Stimulated activated naive CD8-positive, alpha-beta T cell treated with anti-CD3 and anti-CD28 coated beads, Interleukin-15, Interleukin-2, amounts not matched to agents 100 U/mL and 50 U/mL, for 24 hours (primary cell): ENCODE measurements around the gene PRKCA.

Experiments
- ATAC-seq: fragments of 150-1000 bp; cut with Tn5 transposase; one replicate; pipeline ENCODE4 v1.10.0; 2021
- DNase-seq: peaks from one replicate; pipeline ENCODE4 v3.0.0; 2021

Gene PRKCA

DNA sequence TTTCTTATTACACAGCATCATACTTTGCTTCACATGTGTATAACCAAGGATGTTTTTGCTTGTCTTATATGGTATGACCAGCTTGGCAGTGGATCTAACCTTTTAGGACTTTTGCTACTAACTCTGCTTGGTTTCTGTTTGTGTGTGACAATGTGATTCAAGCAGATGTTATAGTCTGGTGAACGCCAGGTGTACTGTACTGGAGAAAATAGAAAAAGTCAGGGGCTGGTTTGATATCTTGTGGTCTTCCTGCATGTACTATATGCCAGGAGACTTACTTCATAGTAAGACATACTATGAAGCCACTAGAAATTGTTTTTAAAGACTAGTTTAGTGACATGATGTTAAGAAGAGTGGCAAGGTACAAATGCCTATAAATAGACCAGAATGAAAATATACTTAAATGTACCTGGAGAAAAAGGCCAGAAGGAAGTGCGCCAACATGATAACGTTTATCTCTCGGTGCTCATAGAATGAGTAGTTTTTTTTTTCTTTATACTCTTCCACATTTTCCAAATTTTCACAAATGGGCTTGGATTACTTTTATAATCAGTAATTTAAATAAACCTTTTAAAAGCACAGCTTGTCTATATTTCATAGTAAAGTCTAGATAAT, 112.3 kb downstream of the PRKCA start:
- DNase-seq, result no peak
- ATAC-seq, result peak; percentile 50

DNA sequence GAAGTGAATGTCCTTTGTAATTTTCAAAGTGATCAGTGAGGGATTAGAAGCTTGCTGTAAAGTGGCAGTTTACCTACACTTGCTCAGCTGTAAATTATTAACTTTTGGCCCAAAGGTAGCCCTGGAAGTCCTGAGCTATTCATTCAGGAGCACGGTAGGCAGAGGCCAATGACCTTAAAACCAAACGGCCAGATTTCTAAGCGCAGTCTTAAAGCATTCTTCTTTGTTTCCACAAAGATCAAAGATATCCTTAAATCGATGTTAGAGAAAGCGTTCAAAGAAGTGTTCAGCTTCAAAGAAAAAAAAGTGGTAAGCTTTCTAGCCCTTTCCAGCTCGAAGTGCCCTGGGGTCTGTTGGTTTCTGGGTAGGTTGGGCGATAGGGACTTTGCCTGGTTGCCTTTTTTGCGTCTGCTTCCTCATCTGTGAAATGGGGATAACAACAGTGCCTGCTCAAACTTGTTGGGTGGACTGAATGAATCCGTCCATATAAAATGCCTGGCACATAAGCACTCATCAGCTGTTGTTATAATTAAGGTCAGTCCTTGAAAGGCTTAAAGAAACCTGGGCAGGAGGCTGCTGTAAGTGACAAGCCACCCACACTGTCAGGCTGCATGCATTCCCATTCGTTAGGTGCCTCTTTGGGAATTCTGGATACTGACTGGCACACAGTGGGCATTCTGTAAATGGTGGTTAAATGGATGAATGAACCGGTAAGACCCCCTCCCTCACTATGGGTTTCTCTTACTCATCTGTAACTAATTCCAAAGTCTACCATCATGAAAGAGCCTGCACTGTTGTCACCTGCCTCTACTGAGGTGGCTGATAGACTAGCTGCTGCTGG, 113.2 kb downstream of the PRKCA start:
- DNase-seq (no peak), ATAC-seq (no peak)

DNA sequence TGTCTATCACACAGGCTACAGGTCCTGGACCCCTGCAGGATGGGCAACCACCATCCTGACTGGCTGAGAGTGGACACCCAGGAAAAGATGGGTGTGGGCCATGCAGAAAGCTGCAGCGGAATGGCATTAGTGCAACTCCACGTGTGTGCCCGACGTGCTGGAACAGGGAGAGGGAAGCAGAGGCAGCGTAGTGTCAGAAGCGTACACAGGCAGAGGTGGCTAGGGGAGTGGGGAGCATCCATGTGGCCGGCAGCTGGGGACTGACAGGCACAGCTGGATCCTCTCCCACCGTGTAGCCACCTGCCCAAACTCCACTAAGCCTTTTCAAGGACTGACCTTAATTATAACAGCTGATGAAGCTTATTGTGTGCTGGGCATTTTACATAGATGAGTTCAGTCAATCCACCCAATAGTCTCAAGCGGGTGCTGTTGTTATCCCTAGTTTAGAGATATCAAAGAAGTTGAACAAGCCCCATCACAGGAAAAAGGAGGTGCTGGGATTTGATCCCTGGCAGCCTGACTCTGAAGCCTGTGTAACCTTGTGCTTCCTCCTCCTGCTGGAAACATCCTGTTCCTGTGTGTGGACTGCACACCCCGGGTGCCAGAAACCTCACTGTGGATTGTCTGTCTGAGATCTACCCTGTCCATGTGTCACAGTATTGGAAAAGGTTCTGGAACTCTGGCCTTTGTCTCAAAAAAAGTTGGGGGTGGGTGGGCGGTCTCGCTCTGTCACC, 114.0 kb downstream of the PRKCA start:
- ATAC-seq, result no peak
- DNase-seq, result no peak

DNA sequence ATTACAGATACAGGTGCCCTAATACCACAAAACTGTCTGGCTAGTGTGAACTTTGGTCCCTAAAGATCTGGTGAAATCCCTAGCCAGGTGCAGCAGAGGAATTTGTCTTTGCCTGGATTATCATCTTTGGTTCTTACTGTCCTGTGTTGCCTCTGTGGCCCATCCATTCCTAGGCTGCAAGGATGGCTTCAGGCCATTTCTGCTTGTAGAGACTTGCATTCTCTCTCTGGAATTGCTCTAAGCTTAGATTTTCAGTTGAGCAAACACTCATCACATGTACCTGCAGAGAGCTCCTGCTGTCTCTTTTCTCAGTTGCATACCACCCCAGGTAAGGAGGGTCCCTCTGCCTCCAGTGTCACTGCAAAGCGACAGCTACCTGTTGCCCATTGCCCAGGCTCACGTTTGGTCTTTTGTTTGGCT, 114.9 kb downstream of the PRKCA start:
- DNase-seq, result no peak
- ATAC-seq, result no peak

DNA sequence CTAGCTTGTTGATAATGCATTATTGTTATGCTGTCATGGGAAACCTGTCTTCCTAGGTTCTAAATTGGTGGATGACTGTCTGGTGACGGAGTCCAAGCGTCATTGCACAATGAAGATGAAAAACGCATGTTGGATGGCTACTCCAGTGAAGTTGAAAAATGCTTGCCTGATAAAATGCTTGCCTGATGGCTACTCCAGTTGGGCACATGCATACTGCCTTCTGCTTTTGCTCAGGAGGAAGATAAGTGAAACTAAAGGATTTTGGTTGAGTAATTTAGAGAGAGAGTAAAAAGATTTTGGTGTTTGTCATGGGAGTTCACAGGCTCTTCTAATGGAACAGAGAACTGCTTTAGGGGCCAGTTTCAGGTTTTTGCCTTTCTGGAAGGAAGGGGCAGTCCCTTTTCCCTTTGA, 118.6 kb downstream of the PRKCA start:
- DNase-seq (no peak), ATAC-seq (peak; percentile 80)

DNA sequence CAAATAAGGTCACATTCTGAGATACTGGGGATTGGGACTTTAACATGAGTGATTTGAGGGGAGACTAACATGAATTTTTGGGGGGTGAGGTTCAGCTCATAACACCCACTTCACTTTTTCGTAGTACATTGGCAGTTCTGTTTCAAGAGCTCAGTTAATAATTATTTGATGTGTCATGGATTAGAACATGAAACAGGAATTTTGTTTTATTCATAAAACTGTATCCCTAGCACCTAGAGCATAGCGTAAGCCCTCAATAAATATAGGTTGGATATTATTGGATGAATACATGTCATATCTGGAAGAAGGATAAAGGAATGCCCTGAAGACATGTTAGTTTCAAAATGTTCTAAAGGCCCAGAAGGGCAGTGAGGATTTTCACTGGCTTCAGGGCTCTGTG, 119.8 kb downstream of the PRKCA start:
- DNase-seq (no peak), ATAC-seq (no peak)

DNA sequence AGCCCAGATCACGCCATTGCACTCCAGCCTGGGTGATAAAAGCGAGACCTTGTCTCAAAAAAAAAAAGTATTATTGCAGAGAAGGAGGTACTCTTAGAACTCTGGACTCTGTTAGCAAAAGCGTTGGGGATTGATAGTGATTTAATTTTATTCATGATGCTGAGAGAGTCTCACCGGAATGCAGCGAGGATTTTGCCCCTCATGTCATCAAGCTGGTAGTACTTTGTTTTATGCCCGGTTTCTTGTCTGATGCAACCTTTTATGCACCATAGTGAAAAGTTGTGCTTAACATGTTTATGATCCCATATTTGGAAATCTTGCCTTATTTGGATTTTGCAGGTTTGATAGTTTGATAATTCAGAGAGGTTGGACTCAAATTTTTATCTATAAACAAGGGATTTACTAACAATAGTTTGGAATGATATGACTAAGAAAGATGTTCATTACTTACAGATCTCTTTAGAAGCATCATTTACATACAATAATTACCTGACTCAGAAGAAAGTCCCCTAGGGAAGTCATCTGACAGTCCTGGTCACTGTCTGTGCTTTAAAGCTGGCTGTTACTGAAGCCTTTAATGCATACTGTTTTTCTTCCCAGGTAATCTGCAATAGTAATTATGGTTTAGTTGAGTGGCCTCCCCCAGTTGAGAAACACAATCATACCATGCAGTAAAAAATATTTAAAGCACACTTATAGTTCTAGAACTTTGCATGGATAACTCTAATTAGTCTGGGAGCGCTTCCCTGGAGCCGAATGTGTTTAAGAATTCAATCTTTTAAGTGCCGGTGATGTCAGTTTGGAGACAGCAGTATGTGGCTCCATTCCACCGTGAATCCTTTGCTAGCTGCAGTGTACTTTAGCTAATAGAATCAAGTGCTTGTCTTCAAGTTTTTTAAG, 120.9 kb downstream of the PRKCA start:
- no peak for ATAC-seq
- DNase-seq, result no peak

DNA sequence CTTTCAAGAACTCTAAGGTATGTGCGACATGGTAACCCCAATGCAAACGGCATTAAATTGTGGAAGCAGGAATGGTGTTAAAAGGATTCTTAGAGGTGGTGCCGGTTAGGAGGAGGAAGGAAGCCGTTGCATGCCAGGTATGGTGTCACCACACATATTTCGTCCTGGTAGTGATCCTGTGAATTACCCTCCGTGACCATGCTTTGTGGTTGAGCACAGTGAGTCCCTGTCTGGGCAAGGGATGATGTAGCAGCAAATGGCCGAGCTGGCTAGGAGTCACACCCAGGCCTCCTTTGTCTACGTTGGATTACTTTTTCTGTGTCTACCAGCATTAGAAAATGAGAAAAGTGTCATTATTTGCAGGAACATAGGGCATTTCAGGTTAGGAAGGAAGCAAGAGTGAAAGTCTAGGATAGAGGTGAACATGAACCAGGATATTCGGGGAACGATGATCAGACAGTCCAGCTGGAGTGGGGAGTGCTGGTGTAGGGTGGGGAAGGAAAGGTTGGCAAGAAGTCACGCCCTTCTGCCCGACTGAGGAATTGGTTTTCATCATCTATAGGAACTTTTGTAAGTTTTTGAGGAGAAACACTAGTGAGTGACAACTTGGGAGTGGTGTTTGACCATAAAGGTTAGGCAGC, 123.5 kb downstream of the PRKCA start:
- no peak for DNase-seq
- ATAC-seq, result no peak

DNA sequence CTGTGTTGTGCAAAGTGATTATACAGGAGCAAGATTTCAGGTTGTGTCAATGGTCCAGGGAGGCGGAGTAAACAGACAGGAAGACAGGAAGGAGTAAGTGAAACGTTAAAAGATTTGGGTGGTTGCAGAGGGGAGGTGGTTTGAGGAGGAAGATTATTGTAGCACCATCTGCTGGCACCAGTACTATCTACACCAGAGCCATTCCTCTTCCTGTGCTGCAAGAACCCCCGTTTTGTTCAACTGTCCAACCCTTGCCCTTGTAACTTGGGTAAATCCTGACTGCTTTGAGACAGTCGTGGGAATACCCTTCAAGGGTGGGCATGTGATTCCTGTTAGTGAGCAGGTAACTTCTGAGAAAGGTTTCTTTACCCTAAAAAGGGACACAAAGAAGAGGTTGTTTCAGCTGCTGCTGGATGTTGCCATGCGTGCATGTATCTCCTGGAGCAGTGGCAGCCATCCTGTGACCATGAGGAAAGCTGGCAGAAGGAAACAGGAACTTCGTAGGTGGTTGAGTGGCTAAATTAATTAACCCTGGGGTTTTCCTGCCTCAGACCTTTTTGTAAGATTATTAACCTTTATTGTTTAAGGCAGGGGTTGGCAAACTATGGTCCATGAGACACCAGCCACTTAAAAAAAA, 124.1 kb downstream of the PRKCA start:
- peak; percentile 87 for ATAC-seq
- DNase-seq, result peak; percentile 31

DNA sequence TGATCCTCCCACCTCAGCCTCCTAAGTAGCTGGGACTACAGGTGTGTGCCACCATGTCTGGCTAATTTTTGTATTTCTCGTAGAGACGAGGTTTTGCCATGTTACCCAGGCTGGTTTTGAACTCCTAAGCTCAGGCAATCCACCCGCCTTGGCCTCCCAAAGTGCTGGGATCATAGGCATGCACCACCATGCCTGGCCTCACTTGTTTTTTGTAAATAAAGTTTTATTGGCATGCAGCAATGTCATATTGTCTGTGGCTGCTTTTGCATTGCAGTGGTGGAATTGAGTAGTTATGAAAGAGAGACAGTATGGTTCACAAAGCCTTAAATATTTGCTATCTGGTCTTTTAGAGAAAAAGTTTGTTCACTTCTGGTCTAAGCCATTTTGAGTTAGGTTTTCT, 124.7 kb downstream of the PRKCA start:
- no peak for DNase-seq
- no peak for ATAC-seq

DNA sequence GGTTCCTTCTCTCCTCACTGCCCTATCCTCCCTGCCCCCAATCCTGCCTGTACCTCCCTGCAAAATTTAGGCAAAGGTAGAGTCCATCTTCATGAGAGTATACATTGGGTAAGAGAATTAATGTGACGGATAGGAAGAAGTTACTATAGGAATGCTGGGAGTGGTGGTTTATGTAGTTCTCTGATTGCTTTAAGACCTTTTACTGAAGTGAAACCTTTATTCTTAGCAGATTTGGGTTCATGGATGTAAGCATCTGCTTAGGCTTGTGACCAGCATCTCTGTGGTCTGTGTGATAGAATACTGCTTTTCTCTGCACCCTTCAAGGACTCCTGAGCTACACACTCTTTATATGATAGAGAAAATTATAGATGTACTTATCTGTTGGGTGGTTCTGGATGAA, 127.3 kb downstream of the PRKCA start:
- ATAC-seq, result no peak

DNA sequence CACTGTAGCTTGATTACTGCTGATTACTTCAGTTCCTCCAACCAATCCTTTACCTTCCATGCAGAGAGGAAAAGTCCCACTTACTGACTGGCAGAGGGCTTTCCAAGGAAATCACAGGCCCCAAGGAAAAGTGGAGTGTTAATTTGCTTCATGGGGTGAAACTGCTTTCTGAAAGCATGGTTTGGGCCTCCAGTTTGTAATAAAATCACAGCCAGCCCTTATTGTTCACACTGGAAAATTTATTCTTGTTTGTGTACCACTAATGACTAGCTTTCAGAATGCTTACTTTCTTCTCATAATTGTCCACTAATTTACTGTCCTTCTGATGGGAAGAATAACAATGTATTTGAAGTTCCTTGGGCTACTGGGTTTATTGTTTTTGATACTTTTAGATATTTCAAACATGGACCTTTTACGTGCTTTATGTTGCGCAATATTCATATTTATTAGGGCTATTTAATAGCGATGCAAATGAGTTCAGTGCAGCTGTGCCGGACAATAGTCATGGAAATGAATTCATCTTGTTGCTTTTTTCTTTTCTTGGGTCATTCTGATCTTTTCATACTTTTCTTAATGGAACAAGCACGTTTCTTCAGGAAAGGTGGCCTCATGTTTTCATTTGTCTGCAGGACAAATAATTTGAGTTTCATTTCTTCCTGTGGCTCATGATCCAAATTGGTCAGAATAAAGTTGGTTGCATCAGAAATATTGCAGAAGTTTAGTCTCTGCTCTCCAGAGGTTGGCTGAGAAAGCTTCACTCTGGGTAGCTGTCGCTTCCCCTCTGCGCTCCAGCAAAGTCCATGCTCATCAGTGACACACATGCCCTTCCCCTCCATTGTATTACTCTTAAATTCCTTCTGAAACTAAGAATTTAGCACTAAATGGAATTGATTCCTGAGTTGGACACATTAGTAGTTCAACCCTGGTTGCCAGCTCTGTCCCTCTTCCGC, 128.7 kb downstream of the PRKCA start:
- ATAC-seq (no peak), DNase-seq (no peak)

More for the DNA sequence above, 127.3 kb downstream of the PRKCA start:
- DNase-seq, result no peak

DNA sequence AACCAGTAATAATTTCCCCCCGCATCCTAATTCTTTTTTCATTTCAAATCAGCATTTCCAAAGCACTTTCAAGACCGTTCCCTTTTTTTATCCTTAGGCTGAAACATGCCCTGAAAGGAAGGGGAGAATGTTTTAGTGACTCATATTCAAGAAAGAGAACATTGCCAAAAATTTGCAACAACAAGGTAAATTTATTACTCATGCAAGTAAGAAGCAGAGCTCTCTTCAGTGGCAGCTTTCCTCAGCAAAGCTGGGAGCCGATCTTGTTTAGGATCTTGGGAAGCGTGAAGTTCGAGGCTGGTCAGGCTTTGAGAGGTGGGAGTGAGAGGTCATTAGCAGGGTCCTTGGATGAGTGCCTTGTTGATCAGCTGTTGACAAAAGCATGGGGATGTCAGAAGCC, 129.5 kb downstream of the PRKCA start:
- DNase-seq (no peak), ATAC-seq (no peak)

DNA sequence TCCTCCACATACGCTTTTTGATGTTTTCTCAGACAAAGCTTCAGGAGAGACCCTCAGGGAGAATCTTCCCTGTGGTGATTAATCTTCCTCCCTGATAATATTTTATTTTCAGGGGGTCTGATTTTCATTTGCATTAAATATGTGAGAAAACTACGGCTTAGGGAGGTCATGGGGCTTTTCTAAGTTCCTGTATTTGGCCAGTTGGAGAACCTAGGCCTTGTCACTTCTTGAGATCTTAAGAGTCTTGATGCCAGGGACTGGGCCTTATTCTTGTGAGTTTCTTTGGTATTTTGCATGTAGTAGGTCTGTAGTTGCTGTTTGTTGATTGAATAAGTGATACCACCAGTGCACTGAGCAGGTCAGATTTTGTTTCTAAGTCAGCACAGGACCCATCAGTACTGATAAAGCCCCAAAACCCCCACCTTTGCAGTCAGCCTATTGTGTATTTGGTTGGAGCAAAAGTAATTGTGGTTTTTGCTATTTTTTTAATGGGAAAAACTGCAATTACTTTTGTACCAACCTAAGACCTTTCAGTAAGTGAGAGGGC, 130.1 kb downstream of the PRKCA start:
- DNase-seq (no peak), ATAC-seq (no peak)

DNA sequence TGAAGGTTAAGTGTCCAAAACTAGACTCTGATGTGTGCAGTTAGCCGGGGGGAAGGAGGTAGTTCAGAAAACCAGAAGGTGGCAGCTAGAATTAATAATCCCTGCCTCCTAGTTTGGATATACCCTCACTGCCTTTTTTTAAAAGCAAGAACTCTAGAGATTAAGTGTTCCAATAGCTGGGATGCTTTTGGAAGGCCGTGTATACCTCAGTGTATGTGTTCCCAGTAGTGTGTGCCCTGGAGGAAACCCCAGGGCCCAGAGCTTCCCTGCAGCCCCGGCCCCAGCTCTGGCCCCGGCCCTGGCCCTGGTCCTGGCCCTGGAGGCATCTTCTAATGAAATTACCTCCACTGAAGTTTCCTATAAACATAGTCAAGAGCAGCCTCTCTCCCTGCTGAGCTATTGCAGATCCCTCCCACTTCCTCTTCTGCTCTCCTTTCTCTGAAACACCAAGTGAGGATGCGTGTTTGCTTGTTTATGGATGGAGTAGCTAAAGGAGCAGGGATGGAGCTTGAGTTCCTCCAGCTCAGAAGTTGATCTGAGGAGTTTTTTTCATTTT, 130.7 kb downstream of the PRKCA start:
- DNase-seq (no peak), ATAC-seq (no peak)

DNA sequence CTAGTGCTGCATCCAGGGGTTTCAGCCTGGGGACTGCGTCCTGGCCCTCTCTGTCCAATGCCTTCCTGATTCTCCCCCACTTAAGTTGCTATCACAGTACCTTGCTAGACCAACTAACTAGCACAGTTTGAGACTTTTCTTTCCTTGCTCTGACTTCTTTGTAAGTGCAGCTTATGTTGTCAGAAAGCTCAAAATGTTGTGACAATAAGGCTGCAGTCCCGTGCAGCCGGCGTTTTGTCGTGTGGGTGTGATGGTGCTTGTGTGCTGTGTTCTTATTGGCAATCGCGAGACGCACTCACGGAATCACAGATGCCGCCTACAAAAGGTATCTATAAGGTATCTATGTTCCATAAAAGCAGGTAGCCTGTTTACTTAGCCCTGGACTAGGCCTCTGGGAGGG, 132.8 kb downstream of the PRKCA start:
- DNase-seq, result no peak
- no peak for ATAC-seq

DNA sequence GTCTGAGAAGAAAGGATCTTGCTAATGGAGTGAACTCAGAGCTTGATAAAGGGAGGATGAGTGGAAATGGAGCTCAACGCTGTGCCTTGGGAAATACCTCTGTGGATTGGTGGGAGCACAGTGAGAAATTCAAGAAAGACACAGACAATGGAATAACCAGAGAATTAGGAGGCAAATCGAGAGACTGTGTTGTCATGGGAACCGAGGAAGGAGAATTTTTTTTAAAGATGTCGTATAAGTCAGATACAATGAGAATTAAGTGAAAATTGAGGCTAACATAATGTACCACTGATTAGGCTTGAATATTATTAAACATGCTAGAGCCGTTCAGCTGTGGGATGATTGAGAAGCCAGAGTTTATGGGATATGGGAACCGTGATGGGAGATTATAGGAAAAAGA, 134.2 kb downstream of the PRKCA start:
- ATAC-seq, result no peak

DNA sequence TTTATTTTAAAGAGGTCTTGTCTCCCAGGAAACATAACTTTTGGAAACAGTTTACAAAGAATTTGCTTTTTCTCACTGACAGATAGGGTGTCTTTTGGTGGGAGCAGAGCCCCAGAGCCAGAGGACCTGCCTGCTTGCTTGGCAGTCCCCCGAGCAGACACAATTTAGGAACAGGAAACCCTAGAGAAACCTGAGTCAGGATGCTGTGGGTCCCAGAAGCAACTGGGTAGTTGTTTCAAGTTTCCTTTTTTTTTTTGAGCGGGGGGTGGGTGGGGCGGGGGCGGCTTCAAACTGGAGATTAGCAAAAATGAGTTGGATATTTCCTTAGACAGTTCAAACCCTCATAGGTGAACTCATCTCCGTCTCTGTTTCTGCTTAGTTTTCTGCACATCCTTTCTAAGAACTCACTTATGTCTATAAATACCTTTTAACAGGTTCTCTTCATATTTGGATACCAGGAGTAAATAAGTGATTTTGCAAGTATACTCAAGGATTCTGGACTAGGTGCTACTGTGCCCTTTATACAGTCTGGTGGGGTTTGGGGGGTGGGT, 135.1 kb downstream of the PRKCA start:
- no peak for ATAC-seq
- DNase-seq, result no peak

More for the DNA sequence above, 134.2 kb downstream of the PRKCA start:
- DNase-seq, result no peak

DNA sequence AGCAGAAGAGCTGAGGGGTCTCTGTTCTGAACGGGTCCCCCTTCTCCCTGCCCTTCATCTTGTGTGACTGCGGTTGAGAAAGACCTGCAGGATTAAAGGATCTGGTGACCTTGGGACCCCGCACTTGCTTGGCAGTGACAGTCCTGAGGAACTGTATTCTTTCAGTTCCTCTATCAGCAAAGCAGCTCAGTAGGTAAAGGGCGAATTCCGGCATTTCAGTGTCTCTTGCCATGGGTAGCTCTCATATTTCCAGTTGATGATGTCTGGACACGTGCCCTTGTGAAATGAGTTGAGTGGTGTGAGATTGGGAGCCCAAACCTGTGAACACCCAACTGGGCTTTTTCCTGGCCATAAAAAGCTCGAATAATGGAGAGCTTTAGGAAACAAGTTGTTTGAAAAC, 135.7 kb downstream of the PRKCA start:
- ATAC-seq (no peak), DNase-seq (no peak)
